ENCODE results near the gene RBM39.
"Not testable (repeated sequence)": the region's sequence is repeated elsewhere in the genome, so short reads cannot be mapped to it uniquely, and the experiment has no call there.

RBM39 gene

DNA sequence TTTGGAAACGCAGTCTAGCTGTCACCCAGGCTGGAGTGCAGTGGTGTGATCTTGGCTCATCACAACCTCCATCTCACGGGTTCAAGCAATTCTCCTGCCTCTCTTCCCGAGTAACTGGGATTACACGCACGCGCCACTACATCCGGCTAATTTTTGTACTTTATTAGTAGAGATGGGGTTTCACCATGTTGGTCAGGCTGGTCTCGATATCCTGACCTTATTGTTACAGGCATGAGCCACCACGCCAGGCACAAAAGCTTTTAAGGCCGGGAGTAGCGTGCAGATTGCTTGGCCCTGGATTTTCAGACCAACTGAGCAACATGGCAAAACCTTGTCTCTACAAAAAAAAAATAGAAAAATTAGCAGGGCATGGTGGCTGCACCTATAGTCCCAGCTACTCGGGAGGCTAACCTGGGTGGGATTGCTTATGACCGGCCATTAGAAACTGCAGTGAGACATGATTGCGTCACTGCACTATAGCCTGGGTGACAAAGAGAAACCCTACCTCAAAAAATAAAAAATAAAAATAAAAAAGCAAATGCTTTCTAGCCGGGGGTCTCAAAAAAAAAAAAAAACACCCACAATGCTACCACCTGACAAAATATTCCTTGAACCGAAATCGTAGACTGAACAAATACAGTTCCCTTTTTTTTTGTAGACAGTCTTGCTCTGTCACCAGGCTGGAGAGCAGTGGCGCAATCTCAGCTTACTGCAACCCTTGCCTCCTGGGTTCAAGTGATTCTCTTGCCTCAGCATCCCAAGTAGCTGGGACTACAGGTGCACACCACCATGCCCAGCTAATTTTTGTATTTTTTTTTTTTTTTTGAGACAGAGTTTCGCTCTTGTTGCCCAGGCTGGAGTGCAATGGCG is 15.0 kb downstream of the RBM39 start:
- no peak for DNase-seq (ENCODE audit: low read depth)

DNA sequence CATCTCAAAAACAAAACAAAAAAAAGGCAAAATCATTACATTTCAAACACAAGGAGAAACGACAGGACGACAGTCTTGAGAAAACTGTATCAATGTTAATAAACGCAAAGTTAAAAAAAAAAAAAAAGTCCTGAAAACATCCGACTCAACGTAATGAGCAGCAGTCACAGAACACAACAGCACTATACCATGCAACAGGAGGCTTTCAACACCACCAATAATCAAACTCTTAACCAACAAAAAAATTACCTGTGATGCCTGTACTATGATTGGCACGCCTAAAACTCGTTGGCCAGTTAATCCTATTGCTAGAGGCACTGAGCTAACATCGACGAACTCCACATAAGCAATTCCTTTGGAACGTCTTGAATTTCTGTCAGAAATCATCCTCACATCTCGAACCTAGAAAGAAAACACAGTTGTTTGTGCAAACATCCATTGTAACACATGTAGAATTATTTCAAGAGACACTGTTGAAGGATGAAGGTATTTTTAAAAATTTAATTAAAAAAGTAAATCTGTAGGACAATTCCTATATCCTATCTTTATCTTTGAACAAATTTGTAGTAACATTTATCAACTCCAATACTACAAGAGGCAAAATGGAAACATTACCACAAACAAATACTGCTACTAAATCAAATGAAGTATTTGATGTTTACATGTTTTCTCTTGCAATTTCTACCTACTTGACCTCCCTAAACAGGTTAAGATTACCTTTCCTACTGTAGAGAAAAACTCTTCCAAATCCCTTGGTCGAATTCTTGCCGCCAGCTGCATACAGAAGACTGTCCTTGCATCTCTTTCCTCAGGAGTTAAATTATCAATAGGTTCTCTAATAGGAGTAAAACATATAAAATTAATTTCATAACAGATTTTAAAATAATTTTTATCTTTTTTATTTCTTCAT is 17.5 kb downstream of the RBM39 start:
- no peak for DNase-seq (ENCODE audit: low read depth)

GRCh38 chr20:35723652-35724320 is 18.3 kb downstream of the RBM39 start:
- DNase-seq (ENCODE audit: low read depth): not testable (repeated sequence)

GRCh38 chr20:35723275-35723639 is 18.8 kb downstream of the RBM39 start:
- DNase-seq (ENCODE audit: low read depth): not testable (repeated sequence)

- DNase-seq (ENCODE audit: low read depth): no peak
Measured at GRCh38 chr20:35721621-35722020, 20.4 kb downstream of the RBM39 start.

DNA sequence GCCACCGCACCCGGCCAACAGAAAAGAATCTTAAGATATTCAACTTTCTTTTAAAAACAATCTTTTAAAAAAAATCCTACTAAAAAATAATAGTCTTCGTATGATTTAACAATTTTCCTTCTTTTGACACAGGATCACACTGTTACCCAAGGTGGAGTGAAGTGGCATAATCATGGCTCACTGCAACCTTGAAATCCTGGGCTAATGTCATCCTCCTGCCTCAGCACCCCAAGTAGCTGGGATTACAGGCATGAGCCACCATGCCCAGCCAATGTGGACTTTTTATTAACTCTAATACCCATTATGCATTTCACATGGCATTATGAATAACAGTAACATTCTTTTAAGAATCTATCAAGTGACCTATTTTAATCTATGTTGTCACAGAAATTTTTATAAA is 20.8 kb downstream of the RBM39 start:
- no peak for DNase-seq (ENCODE audit: low read depth)

GRCh38 chr20:35720165-35721123 is 21.6 kb downstream of the RBM39 start:
- no peak for DNase-seq (ENCODE audit: low read depth)

- DNase-seq (ENCODE audit: low read depth): no peak
Measured at GRCh38 chr20:35719717-35720116, 22.3 kb downstream of the RBM39 start.

DNA sequence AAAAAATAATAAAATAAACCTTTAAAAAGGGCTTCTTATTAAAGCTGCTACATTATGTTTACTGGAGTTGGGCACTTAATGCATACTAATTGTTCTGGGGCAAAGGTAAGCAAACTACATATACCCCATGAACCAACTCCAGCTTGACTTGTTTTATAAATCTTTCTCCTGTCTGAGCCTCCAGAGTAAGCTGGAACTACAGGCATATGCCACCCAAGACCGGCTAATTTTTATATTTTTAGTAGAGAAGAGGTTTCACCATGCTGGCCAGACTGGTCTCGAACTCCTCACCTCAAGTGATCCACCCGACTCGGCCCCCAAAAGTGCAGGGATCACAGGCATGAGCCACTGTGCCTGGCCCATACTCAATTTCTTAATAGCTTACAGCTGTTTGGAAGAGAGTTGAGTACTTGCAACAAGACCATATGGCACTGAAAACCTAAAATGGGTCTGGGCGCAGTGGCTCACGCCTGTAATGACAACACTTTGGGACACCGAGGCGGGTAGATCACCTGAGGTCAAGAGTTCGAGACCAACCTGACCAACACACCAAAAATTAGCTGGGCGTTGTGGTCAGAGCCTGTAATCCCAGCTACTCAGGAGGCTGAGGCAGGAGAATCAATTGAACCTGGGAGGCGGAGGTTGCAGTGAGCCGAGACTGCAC is 23.0 kb downstream of the RBM39 start:
- DNase-seq (ENCODE audit: low read depth): no peak

DNA sequence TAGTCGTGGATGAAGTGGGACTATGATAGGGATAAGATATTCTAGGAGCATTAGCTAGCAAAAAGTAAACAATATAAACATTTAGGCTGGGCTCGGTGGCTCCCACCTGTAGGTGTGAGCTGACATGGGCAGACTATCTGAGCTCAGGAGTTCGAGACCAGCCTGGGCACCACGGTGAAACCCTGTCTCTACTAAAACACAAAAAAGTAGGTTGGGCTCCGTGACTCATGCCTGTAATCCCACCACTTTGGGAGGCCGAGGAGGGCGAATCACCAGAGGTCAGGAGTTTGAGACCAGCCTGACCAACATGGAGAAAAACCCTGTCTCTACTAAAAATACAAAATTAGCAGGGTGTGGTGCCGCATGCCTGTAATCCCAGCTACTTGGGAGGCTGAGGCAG is 23.7 kb downstream of the RBM39 start:
- DNase-seq (ENCODE audit: low read depth): not testable (repeated sequence)

- DNase-seq (ENCODE audit: low read depth): no peak
Measured at GRCh38 chr20:35716330-35716729, 25.7 kb downstream of the RBM39 start.

GRCh38 chr20:35715652-35716051 is 26.4 kb downstream of the RBM39 start:
- DNase-seq (ENCODE audit: low read depth): no peak

DNA sequence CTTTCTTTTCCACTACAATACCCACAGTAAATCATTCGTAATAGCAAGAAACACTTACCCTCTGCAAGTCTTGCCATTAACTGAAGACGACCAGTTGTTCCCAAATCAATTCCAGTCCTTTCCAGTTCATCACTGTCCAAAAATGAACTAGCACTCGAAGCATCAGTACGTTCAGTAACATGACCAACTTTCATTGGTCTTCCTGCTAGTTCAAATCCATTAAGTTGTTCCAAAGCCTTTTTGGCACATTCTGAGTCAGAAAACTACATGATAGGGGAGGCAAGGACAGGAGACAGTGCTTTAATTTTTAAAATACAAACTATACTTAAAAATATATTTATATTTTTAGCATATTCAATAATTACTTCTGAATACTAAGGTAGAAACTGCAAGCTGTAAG is 27.9 kb downstream of the RBM39 start:
- no peak for DNase-seq (ENCODE audit: low read depth)

GRCh38 chr20:35713120-35713519 is 28.9 kb downstream of the RBM39 start:
- DNase-seq (ENCODE audit: low read depth): not testable (repeated sequence)

- DNase-seq (ENCODE audit: low read depth): no peak
Measured at GRCh38 chr20:35711588-35712209, 30.4 kb downstream of the RBM39 start.

GRCh38 chr20:35710884-35711587 is 31.0 kb downstream of the RBM39 start:
- no peak for DNase-seq (ENCODE audit: low read depth)

GRCh38 chr20:35710039-35710438 is 32.0 kb downstream of the RBM39 start:
- no peak for DNase-seq (ENCODE audit: low read depth)

- no peak for DNase-seq (ENCODE audit: low read depth)
Measured at GRCh38 chr20:35709259-35709658, 32.8 kb downstream of the RBM39 start.

GRCh38 chr20:35708502-35708901 is 33.6 kb downstream of the RBM39 start:
- no peak for DNase-seq (ENCODE audit: low read depth)

Measured in stimulated activated CD4-positive, alpha-beta T cell treated with anti-CD3 and anti-CD28 coated beads, Interleukin-2, amount 100 ng/mL, for 4 hours (primary cell).